ENCODE data around the gene ODC1.
"Not testable (repeated sequence)": the region's sequence is repeated elsewhere in the genome, so short reads cannot be mapped to it uniquely, and the experiment has no call there.

Gene ODC1

GRCh38 chr2:10477443-10478297 is 29.5 kb upstream of the ODC1 start:
- no peak for DNase-seq

GRCh38 chr2:10476723-10477442 is 28.8 kb upstream of the ODC1 start:
- no peak for DNase-seq

GRCh38 chr2:10475811-10476660 is 27.9 kb upstream of the ODC1 start:
- no peak for DNase-seq

GRCh38 chr2:10475221-10475722 is 27.1 kb upstream of the ODC1 start:
- DNase-seq, result no peak

- no peak for DNase-seq
Measured at GRCh38 chr2:10473121-10473756, 25.1 kb upstream of the ODC1 start.

GRCh38 chr2:10471955-10472354 is 23.8 kb upstream of the ODC1 start:
- DNase-seq, result no peak

GRCh38 chr2:10471046-10471571 is 23.0 kb upstream of the ODC1 start:
- DNase-seq, result no peak

- DNase-seq, result no peak
Measured at GRCh38 chr2:10469955-10470608, 22.0 kb upstream of the ODC1 start.

- DNase-seq, result no peak
Measured at GRCh38 chr2:10469301-10469700, 21.2 kb upstream of the ODC1 start.

GRCh38 chr2:10467401-10467800 is 19.3 kb upstream of the ODC1 start:
- no peak for DNase-seq

GRCh38 chr2:10466801-10467200 is 18.7 kb upstream of the ODC1 start:
- DNase-seq, result no peak

GRCh38 chr2:10465910-10466309 is 17.8 kb upstream of the ODC1 start:
- DNase-seq, result no peak

GRCh38 chr2:10462178-10463083 is 14.3 kb upstream of the ODC1 start:
- no peak for DNase-seq

GRCh38 chr2:10460366-10460796 is 12.3 kb upstream of the ODC1 start:
- no peak for DNase-seq

- DNase-seq, result no peak
Measured at GRCh38 chr2:10457846-10458598, 9.9 kb upstream of the ODC1 start.

- DNase-seq, result not testable (repeated sequence)
Measured at GRCh38 chr2:10457195-10457594, 9.1 kb upstream of the ODC1 start.

- no peak for DNase-seq
Measured at GRCh38 chr2:10454505-10454904, 6.4 kb upstream of the ODC1 start.

GRCh38 chr2:10453905-10454298 is 5.8 kb upstream of the ODC1 start:
- no peak for DNase-seq

- DNase-seq, result no peak
Measured at GRCh38 chr2:10452956-10453904, 5.1 kb upstream of the ODC1 start.

Measured in amniotic stem cell (primary cell).